Fibroblast of lung (primary cell): Measurements from ENCODE around the gene ATP8A2. TPM values are rescaled to one million over a fixed set of nuclear protein-coding genes. Genes with fewer than 3 reads are reported as not detected.

Experiments
- DNase-seq, 2 donors: peaks; one replicate each; pipeline versions ENCODE4 v3.0.0 to v3.0.0-alpha.2; 2010; ENCODE audit warnings: low read depth in 2 of 2
- H2AFZ ChIP-seq: 2 replicates; pipeline ENCODE4 v1.5.1; 2012; ENCODE audit warnings: low read length, control low read depth, inconsistent platforms
- H3K27ac ChIP-seq: 2 replicates; pipeline ENCODE4 v1.5.1; 2011; ENCODE audit warnings: low read length, control low read depth; ENCODE audit not compliant: insufficient read depth
- H3K27me3 ChIP-seq: 2 replicates; pipeline ENCODE4 v1.5.1; 2011; ENCODE audit warnings: mild to moderate bottlenecking, low read length; ENCODE audit not compliant: control insufficient read depth, insufficient read depth
- H3K36me3 ChIP-seq: 2 replicates; pipeline ENCODE4 v1.5.1; 2011; ENCODE audit warnings: low read length; ENCODE audit not compliant: control insufficient read depth, insufficient read depth
- H3K4me1 ChIP-seq: 2 replicates; pipeline ENCODE4 v1.5.1; 2011; ENCODE audit warnings: low read length; ENCODE audit not compliant: control insufficient read depth, insufficient read depth; ENCODE audit errors: extremely low read depth
- H3K4me2 ChIP-seq: 2 replicates; pipeline ENCODE4 v1.5.1; 2011; ENCODE audit warnings: low read length, control low read depth; ENCODE audit not compliant: insufficient read depth; ENCODE audit errors: extremely low read depth
- H3K4me3 ChIP-seq, 4 experiments: fragments of 200-600 bp in 1 of 4; sonication (generic) in 1 of 4; replicated peaks in 1 of 4; 2 replicates each; pipeline ENCODE4 v1.5.1; 2011 to 2016; ENCODE audit warnings: low read length in 4 of 4, low read depth in 3 of 4, mild to moderate bottlenecking in 3 of 4, control low read depth in 2 of 4, inconsistent platforms in 1 of 4, mixed read lengths in 1 of 4; ENCODE audit not compliant: insufficient read depth in 1 of 4; ENCODE audit errors: control extremely low read depth in 1 of 4
- H3K79me2 ChIP-seq: 2 replicates; pipeline ENCODE4 v1.5.1; 2012; ENCODE audit warnings: mild to moderate bottlenecking, low read length, inconsistent platforms; ENCODE audit not compliant: control insufficient read depth, insufficient read depth
- H3K9ac ChIP-seq: 2 replicates; pipeline ENCODE4 v1.5.1; 2011; ENCODE audit warnings: mild to moderate bottlenecking, low read length, control low read depth; ENCODE audit not compliant: insufficient read depth
- H3K9me3 ChIP-seq: 2 replicates; pipeline ENCODE4 v1.5.1; 2012; ENCODE audit warnings: low read depth, low read length; ENCODE audit not compliant: control insufficient read depth, insufficient read depth
- H4K20me1 ChIP-seq: 2 replicates; pipeline ENCODE4 v1.5.1; 2011; ENCODE audit warnings: low read length; ENCODE audit not compliant: control insufficient read depth, insufficient read depth; ENCODE audit errors: extremely low read depth
- EZH2 ChIP-seq: IDR thresholded peaks from 2 replicates; pipeline ENCODE4 v1.5.1; 2012; ENCODE audit warnings: low read length, control low read depth, mild to moderate bottlenecking; ENCODE audit errors: missing control alignments
- polyA plus RNA-seq, 2 donors: library from polyadenylated mRNA; depleted of rRNA in 1 of 2; stranded (reverse) in 1 of 2; unstranded in 1 of 2; fragments of >200 nt; gene quantifications; 2 replicates each; pipeline ENCODE4 v1.2.1, GENCODE V29; 2011 to 2012; ENCODE audit warnings: missing spikeins in 1 of 2
- total RNA-seq: library from RNA; depleted of rRNA; stranded (reverse); fragments of >200 nt; gene quantifications from 2 replicates; pipeline ENCODE4 v1.2.1, GENCODE V29; 2014
- TF ChIP-seq, protein P1 (sequence below), 2 donors: IDR thresholded peaks in 1 of 2; conservative IDR thresholded peaks in 1 of 2; 1 replicate in 1 of 2; 2 replicates in 1 of 2; pipeline ENCODE4 v1.5.1; 2011 to 2012; ENCODE audit warnings: low read length in 2 of 2, control low read depth in 1 of 2, inconsistent platforms in 1 of 2, low read depth in 1 of 2, mild to moderate bottlenecking in 1 of 2

ATP8A2 gene
- total and polyA plus RNA-seq, 2 donors (not counting 1 experiment from before 2014, with no cell fraction given) = under 0.01 to 0.01 TPM

GRCh38 chr13:25725104-25725503 is 353.3 kb downstream of the ATP8A2 start:
- Histone ChIP-seq H3K27ac (no peak overlapping the region), H3K4me2 (no peak overlapping the region), H3K9ac (no peak overlapping the region), H3K79me2 (no peaks in the 10 kb centered on the region), H2AFZ (no peak overlapping the region), H3K9me3 (no peaks in the 10 kb centered on the region), H3K4me1 (no peaks in the 10 kb centered on the region), H3K36me3 (no peaks in the 10 kb centered on the region), H4K20me1 (no peaks in the 10 kb centered on the region), H3K4me3 (no peak overlapping the region), H3K27me3 (peaks cover 3% of the 10 kb centered on the region)
- DNase-seq = no peak
- TF ChIP-seq EZH2 = no peak
- TF ChIP-seq, protein P1, sequence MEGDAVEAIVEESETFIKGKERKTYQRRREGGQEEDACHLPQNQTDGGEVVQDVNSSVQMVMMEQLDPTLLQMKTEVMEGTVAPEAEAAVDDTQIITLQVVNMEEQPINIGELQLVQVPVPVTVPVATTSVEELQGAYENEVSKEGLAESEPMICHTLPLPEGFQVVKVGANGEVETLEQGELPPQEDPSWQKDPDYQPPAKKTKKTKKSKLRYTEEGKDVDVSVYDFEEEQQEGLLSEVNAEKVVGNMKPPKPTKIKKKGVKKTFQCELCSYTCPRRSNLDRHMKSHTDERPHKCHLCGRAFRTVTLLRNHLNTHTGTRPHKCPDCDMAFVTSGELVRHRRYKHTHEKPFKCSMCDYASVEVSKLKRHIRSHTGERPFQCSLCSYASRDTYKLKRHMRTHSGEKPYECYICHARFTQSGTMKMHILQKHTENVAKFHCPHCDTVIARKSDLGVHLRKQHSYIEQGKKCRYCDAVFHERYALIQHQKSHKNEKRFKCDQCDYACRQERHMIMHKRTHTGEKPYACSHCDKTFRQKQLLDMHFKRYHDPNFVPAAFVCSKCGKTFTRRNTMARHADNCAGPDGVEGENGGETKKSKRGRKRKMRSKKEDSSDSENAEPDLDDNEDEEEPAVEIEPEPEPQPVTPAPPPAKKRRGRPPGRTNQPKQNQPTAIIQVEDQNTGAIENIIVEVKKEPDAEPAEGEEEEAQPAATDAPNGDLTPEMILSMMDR (conservative IDR thresholded peaks at IDR 0.05 in 1 of 2, IDR thresholded peaks at IDR 0.05 in 1 of 2; ENCODE audit: low read depth in 1 of 2, low read length in 2 of 2) = no peak

DNA sequence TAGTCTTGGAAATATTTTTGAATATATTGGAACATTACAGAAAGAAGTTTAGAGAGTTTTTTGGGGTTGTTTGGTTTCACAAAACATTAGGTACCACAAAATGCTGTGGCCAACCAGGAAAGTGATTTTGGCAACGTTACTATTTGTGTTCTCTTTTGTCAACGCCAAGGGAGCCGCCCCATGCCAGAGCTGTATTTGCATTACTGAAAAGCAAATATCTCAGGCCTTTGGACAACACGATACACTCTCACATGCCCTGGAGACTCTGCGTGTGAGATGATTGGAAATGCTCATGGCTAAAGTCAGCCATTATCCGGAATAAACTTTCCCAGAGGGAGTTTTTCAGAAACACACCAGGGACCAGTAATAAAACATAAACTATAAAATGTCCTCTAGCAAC is 355.5 kb downstream of the ATP8A2 start:
- H3K4me2 ChIP-seq = no peak overlapping the region
- H2AFZ ChIP-seq = no peak overlapping the region
- no peaks in the 10 kb centered on the region for H3K9me3 ChIP-seq
- no peak for TF ChIP-seq EZH2
- TF ChIP-seq, protein P1 (conservative IDR thresholded peaks at IDR 0.05 in 1 of 2, IDR thresholded peaks at IDR 0.05 in 1 of 2; ENCODE audit: low read depth in 1 of 2, low read length in 2 of 2) = no peak
- no peak overlapping the region for H3K27ac ChIP-seq
- H3K27me3 ChIP-seq = peaks cover 3% of the 10 kb centered on the region
- no peak overlapping the region for H3K9ac ChIP-seq
- H3K4me3 ChIP-seq = no peak overlapping the region
- H3K79me2 ChIP-seq = no peaks in the 10 kb centered on the region
- H3K4me1 ChIP-seq = no peaks in the 10 kb centered on the region
- no peaks in the 10 kb centered on the region for H3K36me3 ChIP-seq
- H4K20me1 ChIP-seq = no peaks in the 10 kb centered on the region
- DNase-seq = no peak

DNA sequence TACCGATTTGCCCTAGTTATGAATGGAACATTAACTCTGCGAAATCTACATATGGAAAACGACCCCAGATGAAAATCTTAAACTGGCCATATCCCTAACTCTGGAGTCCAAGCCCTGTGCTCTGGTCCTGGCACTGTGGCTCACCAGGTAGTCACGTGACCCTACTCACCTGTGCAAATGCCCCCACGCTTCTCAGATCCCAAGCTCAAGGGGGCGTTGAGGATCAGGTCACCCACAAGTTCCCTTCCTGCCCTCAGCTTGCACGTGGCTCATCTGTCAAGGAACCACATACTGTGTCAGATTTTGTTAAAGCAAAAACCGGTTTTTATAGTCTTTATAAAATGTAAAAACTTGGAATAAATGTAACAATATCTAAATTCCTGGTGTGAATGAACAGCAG is 356.0 kb downstream of the ATP8A2 start:
- DNase-seq = no peak
- H3K79me2 ChIP-seq = no peaks in the 10 kb centered on the region

More for the DNA sequence above, 356.0 kb downstream of the ATP8A2 start:
- Histone ChIP-seq H3K36me3 (no peaks in the 10 kb centered on the region), H3K27me3 (peaks cover 3% of the 10 kb centered on the region), H2AFZ (no peak overlapping the region), H3K4me2 (no peak overlapping the region), H3K4me1 (no peaks in the 10 kb centered on the region), H3K4me3 (no peak overlapping the region), H4K20me1 (no peaks in the 10 kb centered on the region), H3K9ac (no peak overlapping the region), H3K9me3 (no peaks in the 10 kb centered on the region), H3K27ac (no peak overlapping the region)
- TF ChIP-seq, protein P1 (conservative IDR thresholded peaks at IDR 0.05 in 1 of 2, IDR thresholded peaks at IDR 0.05 in 1 of 2; ENCODE audit: low read depth in 1 of 2, low read length in 2 of 2) = no peak
- TF ChIP-seq EZH2 = no peak
